Mesenteric fat pad (tissue), 1 donor: Measurements from ENCODE around the gene OR4D1. TPM values are rescaled to one million over a fixed set of nuclear protein-coding genes. Genes with fewer than 3 reads are reported as not detected.
"Not testable (repeated sequence)": the region's sequence is repeated elsewhere in the genome, so short reads cannot be mapped to it uniquely, and the experiment has no call there.

Experiments
- DNase-seq: peaks from one replicate; pipeline ENCODE4 v3.0.0-alpha.2; 2020; ENCODE audit warnings: low spot score
- long read RNA-seq: library from polyadenylated mRNA; unstranded; transcript quantifications from one replicate; pipeline ENCODE4 v2.0.0, GENCODE V29; 2020
- total RNA-seq: library from RNA; stranded (reverse); fragmentation: NEBNext Ultra II Directional; extraction: Animal tissue kit (Norgen Biotek cat#: 25700); gene quantifications from one replicate; pipeline ENCODE4 v1.2.1, GENCODE V29; 2021
- donor health status: DM: yes; HTN: yes; CAD: no.

The OR4D1 gene
- not detected for total RNA-seq
- long read RNA-seq = 0 reads

GRCh38 chr17:58147930-58148434, at the start of gene OR4D1:
OR4D1 (plus strand) TSS chr17:58148384; CDS start chr17:58155154, 6,770 bp downstream.
- no peak for DNase-seq

DNA sequence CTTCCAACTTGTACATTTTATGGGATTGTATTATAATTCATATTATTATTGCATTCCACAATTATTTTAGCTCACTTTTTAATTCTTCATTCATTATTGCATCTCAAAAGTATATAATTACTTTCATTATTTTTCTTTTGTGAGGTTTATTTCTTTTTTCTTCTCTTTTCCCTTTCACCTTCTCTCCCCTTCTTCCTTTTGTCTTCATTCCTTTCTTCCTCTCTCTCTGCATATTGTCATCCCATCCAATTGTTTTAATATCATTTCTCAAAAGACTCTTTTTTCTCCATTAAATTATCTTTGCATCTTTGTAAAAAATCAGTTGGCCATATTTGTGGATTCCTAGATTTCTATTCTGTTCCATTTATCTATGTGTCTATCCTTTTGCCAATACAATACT, 47.7 kb upstream of the OR4D1 start:
- no peak for DNase-seq

DNA sequence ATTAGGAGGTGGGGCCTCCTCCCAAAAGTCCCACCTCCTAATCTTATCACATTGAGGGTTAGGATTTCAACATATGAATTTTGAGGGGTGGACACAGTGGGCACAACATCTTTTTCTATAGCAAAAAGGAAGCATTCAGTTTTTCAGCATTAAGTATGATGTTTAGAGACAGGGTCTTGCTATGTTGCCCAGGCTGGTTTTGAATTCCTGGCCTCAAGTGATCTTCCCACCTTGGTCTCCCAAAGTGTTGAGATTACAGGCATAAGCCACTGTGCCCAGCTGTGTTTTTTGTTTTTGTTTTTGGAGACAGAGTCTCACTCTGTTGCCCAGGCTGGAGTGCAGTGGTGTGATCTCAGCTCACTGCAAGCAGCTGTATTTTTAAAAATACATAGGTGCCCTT, 46.3 kb upstream of the OR4D1 start:
- DNase-seq = not testable (repeated sequence)

DNA sequence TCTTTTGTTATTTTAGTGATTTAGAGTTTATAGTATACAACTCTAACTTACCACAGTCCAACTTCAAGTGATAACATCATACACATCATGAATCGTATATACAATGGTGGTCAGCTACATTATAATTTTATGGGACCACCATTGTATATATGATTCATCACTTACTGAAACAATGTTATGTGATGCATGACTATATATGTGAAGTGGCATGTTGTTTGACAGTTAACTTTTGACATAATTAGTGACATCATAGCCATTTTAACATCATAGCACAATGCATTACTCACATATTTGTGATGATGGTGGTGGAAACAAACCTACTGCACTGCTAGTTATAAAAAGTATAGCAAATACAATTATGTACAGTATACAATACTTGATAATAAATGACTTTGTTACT, 43.1 kb upstream of the OR4D1 start:
- DNase-seq = no peak

DNA sequence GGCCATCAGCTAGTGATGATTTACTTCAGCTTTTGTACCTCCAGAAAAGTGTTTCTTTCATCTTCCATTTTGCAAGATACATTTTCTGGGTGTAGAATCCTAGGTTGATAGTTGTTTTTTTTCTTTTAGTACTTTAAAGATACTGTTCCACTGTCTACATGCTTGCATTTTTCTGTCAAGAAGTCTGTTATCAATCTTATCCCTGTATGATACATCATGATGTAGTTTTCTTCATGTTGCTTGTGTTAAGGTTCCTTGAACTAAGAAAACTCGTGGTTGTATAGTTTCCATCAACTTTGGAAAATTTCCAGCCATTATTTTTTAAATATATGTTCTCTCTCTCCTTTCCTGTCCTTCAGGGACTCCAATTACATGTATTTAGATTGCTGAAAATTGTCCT, 40.9 kb upstream of the OR4D1 start:
- DNase-seq = no peak

- no peak for DNase-seq
These were observed 39.0 kb upstream of the OR4D1 start for GRCh38 chr17:58109197-58109596.

DNA sequence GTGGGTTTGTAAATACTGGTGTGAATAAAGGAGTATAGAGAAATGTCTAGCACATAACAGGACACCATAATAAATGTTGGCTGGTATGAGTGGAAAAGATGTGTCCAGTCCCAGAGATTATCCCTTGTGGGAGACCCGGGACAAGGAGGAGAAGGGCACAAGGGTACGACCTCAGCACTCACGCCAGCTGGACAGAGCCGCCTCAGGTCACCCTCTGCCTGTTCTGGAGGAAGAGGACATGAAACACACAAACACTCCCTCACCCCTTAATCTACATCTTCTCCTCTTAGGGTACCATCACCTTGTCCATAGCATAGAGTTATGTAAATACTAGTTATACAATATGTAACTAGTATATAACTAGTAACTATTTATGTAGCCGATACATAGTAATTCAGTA, 38.2 kb upstream of the OR4D1 start:
- DNase-seq = no peak

GRCh38 chr17:58111676-58112075, 36.5 kb upstream of the OR4D1 start:
- DNase-seq = no peak

GRCh38 chr17:58112970-58113631, 35.1 kb upstream of the OR4D1 start:
- no peak for DNase-seq

- no peak for DNase-seq
These were observed 34.2 kb upstream of the OR4D1 start for GRCh38 chr17:58113947-58114346.

DNA sequence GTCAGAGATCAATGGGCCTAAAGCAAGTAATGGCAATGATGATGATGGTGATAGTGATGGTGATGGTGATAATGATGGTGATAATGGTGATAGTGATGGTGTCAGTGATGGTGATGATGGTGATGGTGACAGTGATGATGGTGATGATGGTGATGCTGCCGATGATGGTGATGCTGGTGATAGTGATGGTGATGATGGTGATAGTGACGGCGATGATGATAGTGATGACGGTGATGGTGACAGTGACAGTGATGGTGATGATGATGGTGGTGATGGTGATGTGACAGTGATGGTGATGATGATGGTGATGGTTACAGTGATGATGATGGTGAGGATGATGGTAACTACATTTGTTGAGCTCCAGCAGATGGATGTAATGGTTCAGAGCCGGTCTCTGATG, 30.8 kb upstream of the OR4D1 start:
- DNase-seq = no peak

DNA sequence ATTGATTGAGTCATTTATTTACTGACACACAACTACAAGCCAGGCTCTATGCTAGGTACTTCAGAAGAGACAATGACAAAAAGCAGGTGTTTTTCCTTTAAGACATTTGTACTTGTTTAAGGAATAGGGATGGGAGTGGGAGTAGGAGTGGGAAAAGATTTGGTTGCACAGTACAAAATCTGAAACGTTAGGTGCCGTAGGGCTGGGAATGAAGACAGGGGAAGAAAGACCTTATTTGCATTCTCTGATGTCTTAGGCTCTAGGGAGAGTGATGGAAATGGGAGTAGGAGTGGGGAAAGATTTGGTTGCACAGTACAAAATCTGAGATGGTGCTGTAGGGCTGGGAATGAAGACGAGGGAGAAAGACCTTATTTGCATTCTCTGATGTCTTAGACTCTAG, 28.7 kb upstream of the OR4D1 start:
- DNase-seq = no peak

DNA sequence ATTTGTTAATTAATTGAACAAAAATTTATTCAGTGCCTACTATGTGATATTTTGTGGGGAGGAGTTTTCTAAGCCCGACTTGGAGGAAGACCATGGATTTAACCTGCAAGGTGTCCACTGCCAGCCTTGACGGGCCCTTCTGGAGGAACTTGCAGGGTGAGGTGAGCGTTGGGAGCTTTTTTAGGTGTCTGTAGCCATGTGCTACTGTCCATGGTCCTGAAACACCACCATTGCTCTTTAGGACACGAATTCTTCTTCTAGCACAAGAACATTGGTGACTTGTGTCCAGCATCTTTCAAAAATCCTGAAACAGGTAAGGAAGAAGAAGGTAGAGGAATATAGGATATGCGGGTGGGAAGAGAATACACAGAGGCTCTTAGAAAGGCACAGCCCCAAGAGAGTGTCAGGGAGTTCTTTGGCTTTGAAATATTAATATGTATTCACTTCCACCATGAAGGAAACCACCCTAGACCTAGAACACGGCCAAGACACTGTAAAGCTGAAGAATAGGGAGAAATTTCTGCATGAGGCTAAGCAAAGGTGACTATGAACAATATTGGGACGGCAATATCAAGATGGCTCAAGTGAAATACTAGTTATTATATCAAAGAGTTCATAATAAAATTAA, 27.9 kb upstream of the OR4D1 start:
- no peak for DNase-seq

DNA sequence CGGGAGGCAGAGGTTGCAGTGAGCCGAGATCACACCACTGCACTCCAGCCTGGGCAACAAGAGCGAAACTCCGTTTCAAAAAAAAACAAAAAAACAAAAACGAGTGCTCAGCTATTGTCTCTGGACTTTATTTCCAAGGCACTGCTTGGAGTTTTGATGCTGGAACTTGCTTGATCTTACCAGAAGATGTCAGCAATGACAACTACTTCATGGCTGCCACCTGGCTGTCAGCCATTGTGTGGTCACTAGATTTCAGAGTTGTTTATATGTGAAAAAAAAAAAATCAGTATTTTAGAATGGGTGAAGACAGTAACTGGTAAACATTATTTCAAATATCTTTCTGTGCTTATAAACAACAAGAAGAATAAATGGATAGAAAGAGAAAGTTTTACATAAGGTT, 26.3 kb upstream of the OR4D1 start:
- DNase-seq = no peak

DNA sequence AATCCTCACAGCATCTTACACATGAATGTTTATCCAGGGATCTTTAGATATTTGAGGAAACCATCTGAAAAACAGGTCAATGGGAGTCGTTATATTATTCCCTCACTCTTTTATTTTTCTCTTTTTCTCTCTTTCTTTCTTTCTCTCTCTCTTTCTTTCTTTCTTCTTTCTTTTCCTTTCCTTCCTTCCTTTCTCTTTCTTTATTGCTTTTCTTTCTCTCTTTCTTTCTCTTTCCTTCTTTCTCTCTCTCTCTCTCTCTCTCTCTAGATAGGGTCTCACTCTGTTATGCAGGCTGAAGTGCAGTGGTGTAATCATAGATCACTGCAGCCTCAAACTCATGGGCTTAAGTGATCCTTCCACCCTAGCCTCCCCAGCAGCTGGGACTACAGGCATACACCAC, 20.3 kb upstream of the OR4D1 start:
- DNase-seq = no peak

DNA sequence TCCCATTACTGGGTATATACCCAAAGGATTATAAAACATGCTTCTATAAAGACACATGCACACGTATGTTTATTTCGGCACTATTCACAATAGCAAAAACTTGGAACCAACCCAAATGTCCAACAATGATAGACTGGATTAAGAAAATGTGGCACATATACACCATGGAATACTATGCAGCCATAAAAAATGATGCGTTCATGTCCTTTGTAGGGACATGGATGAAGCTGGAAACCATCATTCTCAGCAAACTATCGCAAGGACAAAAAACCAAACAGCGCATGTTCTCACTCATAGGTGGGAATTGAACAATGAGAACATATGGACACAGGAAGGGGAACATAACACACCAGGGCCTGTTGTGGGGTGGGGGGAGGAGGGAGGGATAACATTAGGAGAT, 15.5 kb upstream of the OR4D1 start:
- DNase-seq = not testable (repeated sequence)

GRCh38 chr17:58136669-58137279, 11.4 kb upstream of the OR4D1 start:
- DNase-seq = no peak

DNA sequence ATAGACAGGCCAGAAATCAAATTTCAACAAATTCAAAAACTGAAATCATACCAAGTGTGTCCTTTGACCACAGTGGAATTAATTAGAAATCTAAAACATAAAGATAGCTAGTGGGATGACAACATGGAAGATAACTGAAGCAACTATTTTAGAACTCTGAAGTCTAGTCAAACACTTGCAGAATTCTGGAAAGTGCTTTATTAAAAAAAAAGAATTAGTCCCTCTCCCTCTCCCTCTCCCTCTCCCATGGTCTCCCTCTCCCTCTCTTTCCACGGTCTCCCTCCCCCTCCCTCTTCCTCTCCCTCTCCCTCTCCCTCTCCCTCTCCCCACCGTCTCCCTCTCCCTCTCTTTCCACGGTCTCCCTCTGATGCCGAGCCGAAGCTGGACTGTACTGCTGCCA, 6.7 kb upstream of the OR4D1 start:
- no peak for DNase-seq

DNA sequence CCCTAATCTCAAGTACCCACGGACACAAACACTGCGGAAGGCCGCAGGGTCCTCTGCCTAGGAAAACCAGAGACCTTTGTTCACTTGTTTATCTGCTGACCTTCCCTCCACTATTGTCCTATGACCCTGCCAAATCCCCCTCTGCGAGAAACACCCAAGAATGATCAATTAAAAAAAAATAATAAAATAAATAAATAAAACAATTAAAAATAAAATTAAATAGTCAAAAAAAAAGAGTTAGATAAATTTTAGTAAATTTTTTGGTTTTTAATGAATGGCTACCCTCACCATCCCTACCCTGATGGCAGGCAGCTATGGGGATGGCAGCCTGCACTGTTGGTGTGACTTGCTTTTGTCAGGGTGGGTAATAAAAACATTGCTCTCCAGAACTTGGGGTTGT, 4.8 kb upstream of the OR4D1 start:
- DNase-seq = not testable (repeated sequence)

DNA sequence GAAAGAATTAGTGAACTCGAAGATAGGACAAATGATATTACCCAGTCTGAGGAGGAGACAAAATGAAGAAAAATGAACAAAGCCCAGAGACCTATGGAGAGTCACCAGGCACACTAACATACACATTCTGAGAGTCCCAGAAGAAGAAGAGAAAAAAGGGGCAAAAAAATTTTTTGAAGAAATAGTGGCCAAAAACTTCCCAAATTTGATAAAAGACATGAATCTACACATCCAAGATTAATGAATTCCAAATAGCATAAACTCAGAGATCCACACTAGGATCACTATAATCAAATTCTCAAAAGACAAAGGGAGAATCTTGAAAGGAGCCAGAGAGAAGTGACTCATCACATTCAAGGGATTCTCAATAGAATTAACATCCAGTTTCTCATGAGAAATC, 3.4 kb upstream of the OR4D1 start:
- DNase-seq = no peak

DNA sequence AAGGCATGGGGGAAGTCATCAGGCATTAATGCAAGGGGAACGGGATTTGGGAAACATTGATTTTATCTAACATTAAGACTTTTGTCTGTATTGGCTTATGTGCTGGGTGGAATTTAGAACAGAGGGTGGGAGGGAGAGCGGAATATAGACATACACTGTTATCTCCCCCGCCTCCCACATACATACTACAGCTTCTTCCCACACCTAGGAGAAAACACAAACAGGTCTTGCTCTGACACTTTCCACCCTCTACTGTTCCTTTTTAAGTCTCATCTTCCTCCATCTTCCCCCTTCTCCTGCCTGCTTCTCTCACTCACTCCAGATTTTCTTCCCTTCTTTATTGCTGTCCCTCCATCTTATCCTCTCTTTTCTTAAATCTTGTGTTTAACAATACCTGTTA, 425 bp downstream of the OR4D1 start:
- no peak for DNase-seq

DNA sequence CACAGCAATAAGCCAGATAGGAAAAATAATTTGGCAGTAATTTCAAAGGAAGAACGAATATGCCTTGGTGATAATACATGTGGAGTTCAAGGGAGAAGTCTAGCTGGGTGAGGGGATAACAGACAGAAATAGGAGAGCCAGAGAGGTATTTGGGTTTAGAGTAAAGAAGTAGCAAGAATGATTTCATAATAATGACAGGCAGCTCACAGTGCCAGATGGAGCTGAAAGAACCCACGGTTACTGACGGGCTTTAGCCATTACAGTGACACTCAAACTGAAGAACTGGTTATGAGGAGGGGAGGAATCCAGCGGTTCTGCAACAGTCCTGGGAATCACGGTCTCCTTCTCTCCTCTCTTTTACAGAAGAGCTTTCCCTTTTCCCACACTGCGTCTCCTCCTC, 2.2 kb downstream of the OR4D1 start:
- DNase-seq = no peak

DNA sequence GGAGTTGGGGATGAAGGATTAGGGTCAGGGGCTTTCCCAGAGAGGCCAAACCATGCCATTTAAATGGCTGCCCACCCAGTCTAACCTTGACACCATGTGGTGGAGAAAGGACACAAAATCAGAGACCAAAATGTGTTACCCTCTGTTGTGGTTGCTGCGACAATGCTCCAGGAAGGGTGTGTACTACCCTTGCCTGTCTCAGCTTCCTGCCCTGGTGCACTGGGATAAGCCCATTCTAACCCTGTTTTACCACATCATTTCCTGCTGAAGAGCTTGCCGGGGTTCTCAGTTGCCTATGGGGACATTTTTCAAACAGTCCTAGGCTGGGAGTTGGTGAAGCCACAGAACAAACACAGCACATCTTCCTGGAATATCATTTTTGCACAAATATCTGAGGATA, 4.9 kb downstream of the OR4D1 start:
- no peak for DNase-seq
